Cardiac fibroblast (primary cell): ENCODE measurements around the gene TMEM233.

Source experiments
- DNase-seq, 2 donors: peaks; one replicate each; pipeline versions ENCODE4 v3.0.0 to v3.0.0-alpha.2; 2010; ENCODE audit warnings: low read depth in 2 of 2
- H3K4me3 ChIP-seq, 2 donors: replicated peaks in 1 of 2; 1 replicate in 1 of 2; 2 replicates in 1 of 2; pipeline ENCODE4 v1.5.1; 2011; ENCODE audit warnings: low read depth in 2 of 2, low read length in 2 of 2, mild to moderate bottlenecking in 2 of 2, moderate library complexity in 1 of 2
- CTCF ChIP-seq: IDR thresholded peaks from one replicate; pipeline ENCODE4 v1.5.1; 2011; ENCODE audit warnings: low read depth, mild to moderate bottlenecking, low read length, inconsistent platforms

The TMEM233 gene

GRCh38 chr12:119669744-119670472 is 76.3 kb downstream of the TMEM233 start:
- H3K4me3 ChIP-seq = no peak overlapping the region
- no peak for TF ChIP-seq CTCF
- DNase-seq = no peak

- no peak for TF ChIP-seq CTCF
- DNase-seq = no peak
- H3K4me3 ChIP-seq = no peak overlapping the region
Observed at GRCh38 chr12:119671070-119671469, 77.5 kb downstream of the TMEM233 start.

DNA sequence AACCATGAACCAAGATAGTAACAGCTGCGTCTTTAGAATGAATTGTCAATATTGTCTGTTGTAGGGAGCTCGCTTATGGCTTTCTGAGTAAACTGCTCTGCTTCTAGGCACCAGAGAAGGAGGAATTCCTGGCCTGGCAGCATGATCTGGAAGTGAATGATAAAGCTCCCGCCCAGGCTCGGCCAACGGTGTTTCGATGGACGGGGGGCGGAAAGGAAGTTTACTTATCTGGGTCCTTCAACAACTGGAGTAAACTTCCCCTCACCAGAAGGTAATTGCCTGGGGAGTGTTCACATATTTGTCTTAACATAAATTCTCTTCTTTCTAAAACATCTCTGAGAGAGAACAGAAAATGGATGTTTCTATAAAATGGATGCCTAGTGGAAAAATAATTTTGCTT is 78.6 kb downstream of the TMEM233 start:
- no peak overlapping the region for H3K4me3 ChIP-seq
- no peak for DNase-seq
- TF ChIP-seq CTCF = no peak

- no peak for DNase-seq
- TF ChIP-seq CTCF = no peak
Observed at GRCh38 chr12:119673634-119674033, 80.1 kb downstream of the TMEM233 start.

GRCh38 chr12:119674560-119674959 is 81.0 kb downstream of the TMEM233 start:
- DNase-seq = no peak
- H3K4me3 ChIP-seq = no peak overlapping the region
- TF ChIP-seq CTCF = no peak

More at GRCh38 chr12:119673634-119674033, 80.1 kb downstream of the TMEM233 start:
- H3K4me3 ChIP-seq = no peak overlapping the region

GRCh38 chr12:119676022-119676421 is 82.4 kb downstream of the TMEM233 start:
- TF ChIP-seq CTCF = no peak
- no peak overlapping the region for H3K4me3 ChIP-seq
- DNase-seq = no peak

- H3K4me3 ChIP-seq = no peak overlapping the region
Observed at GRCh38 chr12:119676573-119676972, 83.0 kb downstream of the TMEM233 start.

More at GRCh38 chr12:119676573-119676972, 83.0 kb downstream of the TMEM233 start:
- DNase-seq = no peak
- TF ChIP-seq CTCF = no peak
